AG08396 (cell line): ENCODE results near the gene WDFY2.
"Not testable (repeated sequence)": the region's sequence is repeated elsewhere in the genome, so short reads cannot be mapped to it uniquely, and the experiment has no call there.

Experiments used
- DNase-seq: peaks from one replicate; pipeline ENCODE4 v3.0.0; 2012; ENCODE audit warnings: low spot score, mixed read lengths

Gene WDFY2

DNA sequence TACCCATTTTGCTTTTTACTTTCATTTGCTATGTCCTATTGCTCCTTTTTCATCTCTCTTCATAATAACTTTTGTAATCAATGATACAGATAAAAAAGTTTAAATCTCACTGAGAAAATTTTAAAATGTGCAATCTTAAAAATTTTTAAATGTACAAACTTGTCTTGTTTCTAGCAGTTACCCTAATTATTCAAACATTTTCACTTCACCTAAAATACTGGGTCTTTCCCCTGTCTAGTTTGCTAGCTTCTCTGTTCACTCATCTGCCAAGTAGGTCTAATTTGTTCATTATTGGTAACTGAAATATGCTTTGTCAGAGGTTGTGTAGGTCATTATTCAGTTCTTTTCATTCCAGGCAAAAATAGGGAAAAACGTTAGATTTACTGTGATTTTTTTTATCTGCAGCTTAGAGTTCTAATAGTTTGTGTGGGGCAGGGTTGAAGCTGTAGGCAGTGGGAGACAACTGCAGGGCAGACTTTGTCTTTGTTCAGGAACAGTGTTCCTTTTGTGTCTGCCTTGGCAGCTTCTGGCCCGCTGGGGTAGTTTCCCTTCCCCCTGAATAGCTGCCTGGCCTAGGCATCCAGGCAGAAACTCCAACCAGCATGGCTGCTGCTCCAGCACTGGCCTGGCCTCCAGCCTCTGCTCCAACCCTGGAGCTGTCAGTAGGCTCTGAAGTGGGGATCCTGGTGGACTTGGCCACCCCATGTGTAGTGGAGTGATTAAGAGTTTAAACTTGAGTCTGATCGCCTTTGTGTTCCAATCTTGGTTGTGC is 48.5 kb downstream of the WDFY2 start:
- DNase-seq, result no peak

DNA sequence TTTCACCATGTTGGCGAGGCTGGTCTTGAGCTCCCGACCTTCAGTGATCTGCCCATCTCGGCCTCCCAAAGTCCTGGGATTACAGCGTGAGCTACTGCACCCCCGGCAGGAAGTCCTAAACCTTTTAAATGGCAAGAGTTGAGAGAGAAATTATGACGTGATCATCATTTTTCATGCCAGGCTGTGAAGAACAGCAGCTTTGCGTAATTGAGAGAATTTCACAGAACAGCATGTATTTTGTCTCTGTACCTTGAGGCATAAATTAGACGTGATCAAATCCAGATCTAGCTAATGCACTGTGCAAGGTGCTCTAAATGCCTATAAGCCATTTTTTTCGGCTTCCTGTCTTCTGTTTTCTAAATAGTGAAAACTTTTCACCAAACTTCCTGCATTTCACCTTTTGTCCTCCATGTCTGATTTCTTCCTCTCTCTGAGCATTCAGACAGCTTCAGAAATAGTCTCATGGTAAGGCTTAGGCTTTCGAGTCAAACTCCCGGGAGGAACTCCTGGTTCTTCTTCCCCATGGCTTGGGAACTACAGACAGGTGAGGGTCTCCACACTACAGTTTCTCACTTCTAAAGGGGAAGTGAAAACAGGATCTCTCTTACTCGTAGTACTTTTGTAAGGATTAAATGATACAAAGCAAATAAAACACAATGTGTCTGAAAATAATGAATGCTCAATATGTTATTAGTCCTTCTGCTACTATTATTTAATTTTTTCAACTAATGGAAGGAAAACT is 51.0 kb downstream of the WDFY2 start:
- no peak for DNase-seq

DNA sequence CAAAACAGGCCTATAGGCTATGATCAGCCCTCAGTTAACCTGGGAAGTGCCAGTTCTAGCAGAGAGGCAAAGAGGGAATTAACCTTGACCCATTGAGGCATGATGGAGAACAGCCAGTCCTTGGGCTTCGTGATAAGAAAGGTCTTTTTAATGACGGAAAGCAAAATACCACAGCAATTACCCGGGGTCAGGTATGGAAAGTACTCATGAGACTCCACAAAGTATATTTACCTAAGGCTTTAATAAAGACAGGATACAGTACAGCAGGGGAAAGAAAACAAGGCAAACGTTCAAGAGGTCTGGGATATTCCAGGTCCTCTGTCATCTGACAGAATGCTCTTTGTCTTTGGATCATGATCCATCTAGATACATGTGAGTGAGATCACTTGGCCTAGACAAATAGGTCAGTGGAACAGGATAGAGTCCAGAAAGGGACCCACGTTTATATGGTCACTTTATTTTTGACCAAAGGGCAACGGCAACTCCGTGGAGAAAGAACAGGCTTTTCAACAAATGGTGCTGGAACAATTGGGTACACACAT is 52.2 kb downstream of the WDFY2 start:
- no peak for DNase-seq

DNA sequence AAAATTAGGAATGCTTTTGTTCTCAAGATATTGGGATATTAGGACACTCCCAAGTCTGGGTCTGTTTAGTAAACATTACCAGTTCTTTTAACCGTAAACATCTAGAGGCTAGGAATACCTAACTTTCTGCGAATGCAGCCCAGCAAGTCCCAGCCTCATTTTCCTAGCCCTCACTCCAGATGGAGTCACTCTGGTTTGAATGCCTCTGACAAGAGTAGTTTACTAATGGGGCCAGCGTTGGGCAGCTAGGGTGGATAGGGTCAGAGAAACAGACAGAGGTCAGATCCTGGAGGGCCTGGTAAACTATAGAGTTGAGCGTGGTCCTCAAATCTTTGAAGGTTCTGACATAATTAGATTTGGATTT is 53.6 kb downstream of the WDFY2 start:
- DNase-seq, result no peak

DNA sequence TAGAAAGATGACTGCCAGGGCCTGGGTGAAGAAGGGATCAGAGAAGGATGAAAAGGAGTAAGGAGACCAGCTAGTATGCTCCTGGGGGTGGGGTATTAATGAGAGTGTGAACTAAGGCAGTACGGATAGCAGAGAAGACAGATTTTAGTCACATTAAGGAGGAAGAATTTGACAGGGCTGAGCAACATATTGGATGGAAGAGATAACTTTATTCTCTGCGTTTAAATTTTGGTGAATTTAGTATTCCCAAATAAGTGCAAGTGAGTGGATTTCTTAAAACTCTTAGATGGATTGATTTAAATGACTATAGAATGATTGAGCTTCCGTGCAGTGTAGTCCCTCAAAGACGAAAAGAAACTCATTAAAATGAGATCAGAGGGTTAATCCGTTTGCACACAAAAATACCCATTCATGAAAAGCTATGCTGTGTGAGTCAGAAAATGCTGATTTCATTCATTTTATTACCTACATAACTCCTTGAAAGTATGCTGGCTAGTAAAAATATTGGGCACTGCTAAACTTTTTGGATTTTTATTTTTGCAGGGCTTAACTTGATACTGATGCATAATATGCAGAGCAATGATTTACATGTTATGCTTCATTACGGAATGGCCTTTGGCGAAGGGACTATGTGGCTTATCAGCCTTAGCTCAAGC is 54.1 kb downstream of the WDFY2 start:
- DNase-seq, result no peak

DNA sequence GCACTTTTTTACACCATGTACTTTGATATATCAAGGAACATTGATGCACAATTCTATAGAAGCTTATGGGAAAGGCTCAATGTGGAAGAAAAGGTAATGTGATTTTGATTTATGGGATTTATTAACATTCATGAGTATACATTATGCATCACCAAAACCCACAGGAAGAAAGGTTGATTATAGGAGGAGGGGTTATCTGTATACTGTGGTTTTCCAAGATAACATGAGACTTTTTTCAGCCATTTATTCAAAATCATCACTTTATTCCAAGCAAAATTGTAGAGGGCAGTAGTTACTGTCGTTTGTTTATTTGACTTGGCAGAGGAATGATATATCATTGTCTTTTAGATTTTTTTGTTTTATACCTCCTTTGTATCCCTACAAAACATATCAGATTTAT is 54.9 kb downstream of the WDFY2 start:
- DNase-seq, result no peak

DNA sequence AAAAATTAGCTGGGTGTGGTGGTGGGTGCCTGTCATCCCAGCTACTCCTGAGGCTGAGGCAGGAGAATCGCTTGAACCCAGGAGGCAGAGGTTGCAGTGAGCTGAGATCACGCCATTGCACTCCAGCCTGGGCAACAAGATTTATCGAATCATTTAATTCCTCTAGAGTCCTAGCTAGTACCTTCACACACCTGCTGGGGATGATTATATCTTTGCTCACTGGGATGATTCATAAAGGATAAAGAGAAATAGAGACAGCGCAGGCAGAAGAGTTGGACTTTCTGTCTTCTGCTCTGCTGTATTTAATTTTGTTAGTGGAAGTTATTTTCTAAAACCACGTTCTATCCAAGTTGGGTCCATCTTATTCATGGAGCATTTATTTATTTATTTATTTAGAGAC is 56.4 kb downstream of the WDFY2 start:
- not testable (repeated sequence) for DNase-seq

DNA sequence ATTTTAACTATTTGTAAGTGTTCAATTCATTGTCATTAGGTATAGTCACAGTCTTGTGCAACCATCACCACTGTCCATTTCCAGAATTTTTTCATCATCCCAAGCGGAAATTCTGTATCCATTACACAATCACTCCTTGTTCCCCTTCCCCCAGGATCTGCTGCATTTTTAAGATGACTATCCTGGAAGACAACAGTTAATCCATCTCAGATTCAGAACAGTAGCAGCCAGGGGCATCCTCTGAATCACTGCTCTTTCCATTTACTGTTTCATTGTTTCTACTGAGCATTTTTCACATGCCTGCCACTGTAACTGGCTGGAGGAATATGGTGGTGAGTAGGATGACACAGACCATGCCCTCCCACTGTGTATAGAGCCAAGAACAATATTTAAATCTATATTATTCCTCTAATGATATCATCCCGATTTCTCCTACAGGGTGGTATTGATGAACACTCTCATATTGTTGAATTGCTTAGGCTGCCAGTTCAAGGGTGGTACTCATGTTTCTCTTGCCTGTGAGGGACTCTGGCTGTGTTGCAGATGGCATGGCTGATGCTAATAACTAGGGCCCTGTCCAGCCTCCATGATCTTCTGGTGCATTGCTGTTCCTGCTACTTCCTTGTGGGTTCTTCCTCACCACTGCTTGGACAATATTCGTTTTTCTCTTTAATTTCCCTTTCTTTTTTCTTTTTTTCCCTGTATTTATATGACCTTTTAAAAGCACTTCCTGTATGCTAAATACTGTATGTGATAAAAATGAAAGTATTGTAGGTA is 59.0 kb downstream of the WDFY2 start:
- DNase-seq, result peak; percentile 58

DNA sequence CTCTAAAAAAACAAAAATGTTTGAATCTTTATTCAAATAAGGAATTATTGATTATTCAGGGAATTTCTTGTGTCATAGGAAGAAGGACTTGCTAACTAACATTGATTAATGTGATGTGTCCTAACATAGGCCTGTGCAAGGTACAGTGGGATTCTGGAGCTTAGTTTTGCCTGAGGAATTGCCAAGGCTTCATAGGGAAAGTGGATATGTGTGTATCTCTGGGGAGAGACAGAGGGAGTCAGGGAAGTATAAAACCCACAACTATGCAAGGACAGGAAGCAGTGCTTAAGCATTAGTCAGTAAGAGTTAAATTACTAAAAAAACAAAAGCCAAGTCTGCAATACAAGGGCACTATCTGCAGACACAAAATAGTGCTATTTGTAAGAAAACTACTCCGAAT is 59.6 kb downstream of the WDFY2 start:
- DNase-seq, result peak; percentile 73

DNA sequence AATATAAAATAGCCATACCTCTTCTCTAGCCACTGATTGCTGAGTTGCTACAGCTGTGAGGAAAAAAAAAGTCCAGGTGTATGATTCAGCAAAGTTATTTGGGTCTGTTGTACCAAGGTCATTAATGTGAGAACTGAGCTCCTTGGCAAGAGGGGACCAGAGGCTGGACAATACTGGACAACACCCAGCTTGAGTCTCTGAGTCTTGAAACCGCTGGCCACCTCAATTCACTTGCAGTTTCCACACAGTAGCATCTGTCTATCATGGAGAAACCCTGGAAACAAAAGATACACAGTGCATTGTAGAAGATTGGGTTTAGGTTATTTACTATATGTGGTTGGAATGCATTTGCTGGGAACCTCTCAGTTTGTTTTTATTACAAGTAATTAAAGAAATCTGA is 60.4 kb downstream of the WDFY2 start:
- no peak for DNase-seq

DNA sequence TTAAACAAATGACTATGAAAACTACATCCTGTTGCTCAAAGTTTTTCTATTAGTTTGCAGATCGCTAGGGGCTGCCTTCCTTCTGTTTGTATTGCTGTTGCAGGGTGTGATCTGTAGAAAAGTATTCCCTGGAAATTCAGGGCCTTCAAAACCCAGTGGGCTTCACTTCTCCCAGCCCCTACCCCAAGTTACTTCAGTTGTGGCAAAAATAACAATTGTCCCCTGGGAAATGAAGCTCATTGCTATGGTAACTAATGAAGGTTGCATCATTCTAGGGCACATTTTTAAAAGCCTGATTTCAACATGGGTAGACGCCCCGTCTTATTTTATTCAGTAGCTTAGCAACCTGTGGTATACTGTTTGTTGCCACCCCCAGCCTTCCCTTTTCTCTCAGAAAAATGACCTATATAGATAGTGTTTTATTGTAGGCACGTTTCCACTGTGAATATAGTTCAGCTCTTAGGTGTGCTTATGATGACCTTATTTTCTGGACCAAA is 60.9 kb downstream of the WDFY2 start:
- peak; percentile 46 for DNase-seq

DNA sequence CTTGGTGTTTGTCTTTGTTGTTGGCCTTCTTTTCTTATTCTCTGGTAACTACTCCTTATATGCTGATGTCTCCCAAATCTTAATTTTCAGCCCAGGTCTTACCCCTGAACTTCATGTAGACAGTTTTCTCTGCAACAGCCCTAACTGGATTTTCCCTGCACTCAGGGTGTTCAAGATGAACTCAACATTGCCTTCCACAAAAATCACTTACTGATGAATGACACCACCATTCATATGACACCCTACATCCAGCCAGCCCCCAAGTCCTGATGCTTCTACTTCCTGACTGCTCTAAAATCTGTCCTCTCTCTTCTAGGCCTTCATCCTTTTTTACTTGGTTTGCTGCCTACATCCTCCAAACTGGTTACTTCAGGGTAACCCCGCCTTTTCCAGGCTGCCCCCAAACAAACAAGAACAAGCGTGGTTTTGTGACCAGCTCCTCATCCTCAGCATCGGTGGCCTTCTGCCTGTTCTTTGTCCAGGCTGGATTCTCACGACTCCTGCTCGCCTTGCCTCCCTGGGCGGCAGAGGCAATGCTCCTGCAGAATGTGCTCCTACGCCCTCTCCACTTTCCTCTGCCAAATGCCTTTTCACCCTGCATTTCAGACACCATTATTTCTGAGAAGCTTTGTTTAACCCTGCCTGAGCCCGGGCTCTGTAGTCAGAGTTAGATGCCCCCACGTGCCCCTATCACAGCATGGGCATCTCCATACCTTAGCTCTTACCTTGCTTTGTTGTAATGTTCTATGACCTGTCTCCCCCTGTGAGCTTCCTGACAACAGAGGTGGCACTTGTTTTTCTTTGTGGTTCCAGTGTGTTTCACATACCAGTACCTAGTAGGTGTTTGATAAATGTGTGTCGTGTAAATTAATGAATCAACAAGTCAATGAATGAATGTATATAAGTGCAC is 61.8 kb downstream of the WDFY2 start:
- DNase-seq, result no peak

DNA sequence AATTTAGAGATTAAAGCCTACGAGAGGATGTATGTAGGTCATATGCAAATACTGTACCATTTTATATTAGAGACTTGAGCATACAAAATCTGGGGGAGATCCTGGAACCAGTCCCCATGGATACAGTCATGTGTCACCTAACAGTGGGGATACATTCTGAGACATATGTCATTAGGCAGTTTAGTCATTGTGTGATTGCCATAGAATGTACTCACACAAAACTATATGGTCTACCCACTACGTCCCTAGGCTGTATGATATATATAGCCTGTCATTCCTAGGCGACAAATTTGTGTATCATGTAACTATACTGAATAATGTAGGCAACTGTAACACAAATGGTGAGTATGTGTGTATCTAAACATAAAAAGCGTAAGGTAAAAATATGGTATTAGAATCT is 62.8 kb downstream of the WDFY2 start:
- DNase-seq, result no peak

DNA sequence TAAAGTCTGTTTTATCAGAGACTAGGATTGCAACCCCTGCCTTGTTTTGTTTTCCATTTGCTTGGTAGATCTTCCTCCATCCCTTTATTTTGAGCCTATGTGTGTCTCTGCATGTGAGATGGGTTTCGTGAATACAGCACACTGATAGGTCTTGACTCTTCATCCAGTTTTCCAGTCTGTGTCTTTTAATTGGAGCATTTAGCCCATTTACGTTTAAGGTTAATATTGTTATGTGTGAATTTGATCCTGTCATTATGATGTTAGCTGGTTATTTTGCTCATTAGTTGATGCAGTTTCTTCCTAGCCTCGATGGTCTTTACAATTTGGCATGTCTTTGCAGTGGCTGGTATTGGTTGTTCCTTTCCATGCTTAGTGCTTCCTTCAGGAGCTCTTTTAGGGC is 67.9 kb downstream of the WDFY2 start:
- DNase-seq, result not testable (repeated sequence)

DNA sequence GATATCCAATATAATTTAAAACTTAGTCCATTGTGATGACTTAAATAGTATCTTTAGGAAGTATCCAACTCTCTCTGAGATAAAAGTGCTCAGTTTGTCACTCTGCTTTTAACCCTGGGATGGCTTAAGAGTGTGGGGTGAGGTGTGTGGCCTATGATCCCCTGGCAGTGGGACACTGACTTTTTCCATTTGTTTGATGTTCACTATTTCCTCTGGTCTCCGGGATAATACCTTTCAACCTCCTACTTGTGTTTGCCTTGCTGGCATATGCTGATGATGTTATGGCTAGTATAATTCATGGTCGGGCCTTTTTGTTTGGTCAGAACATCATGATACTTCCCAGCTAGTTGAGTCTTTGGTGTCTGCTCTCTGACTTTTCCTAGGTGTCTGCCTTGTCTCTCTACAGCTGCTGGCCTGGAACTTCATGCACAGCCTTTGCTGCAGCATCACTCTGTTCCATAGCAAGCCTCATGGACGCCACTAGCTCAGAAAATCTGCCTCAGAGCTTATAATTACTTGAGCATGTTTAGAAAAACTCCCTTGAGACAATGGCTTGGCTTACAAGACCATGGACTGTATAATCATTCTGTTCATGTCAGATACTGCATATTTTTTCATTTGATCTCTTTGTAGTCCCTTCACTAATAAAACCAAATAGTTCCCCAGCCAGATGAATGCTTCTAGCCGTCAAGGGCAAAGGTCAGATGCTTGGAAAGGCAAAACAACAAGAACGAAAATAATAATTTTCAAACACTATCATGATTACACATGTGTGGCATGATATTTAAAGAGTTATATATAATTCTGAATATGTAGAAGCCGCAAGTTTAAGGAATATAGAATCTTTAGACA is 75.2 kb downstream of the WDFY2 start:
- no peak for DNase-seq

DNA sequence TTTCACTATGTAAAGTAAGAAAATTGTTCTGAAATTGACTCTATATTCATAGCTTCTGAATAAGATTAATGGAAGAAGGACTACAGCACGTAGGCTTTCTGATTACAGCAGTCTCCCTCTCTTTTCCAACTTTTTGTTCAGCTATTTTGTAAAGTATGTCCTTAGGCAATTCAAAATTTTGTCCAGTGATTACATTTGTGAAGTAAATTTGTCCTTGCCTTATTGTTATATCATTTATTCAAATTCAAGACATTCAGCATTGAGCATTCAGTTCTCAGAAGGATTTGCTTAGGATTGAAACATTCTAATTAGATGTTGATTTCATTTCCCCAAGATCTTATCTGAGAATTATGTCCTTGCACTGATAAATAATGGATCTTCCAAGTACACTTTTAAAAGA is 76.6 kb downstream of the WDFY2 start:
- DNase-seq, result no peak

DNA sequence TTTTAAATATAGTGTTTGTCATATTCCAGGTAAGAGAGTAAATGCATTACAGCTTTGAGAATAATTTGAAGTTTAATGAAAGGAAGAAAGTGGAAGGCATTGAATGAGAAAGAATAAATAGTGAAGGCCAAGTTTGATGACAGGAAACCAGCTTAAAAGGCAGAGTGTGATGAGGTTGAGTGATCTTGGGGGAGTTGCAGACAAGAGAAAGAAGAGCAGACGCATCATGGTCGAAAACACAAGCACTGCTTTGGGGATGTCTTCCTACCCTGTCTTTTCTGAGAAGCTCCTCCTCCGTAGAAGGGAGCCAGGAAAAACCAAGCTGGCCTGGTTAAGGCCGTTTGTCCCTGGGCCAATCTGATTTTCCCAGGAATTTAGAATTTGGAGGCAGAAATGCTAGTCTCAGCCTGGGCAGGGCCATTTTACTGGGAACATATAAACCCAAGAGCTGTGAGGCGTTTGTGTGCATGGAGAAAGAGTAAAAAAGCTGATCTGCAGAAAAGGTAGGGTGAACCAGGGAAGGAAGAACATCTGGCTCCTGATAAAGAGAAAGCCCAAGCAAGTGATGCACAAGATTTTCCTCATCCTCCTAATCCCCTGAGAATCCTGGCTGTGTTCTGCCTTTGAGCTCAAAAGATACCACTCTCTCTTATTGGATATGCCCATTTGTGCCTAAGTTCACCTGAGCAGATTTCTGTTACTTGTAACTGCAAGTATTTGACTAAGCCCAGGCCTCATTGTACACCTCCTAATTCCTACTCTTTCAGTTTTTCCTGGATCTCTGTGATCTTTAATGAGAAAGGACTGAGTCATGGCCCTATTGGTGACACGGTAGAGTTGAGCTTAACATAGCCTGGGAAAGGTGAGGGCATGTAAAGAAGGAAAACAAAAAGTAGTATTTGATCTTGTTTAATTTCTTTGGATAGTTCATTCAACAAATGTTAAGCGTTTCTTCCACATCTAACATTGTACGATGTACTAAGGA is 80.0 kb downstream of the WDFY2 start:
- no peak for DNase-seq

DNA sequence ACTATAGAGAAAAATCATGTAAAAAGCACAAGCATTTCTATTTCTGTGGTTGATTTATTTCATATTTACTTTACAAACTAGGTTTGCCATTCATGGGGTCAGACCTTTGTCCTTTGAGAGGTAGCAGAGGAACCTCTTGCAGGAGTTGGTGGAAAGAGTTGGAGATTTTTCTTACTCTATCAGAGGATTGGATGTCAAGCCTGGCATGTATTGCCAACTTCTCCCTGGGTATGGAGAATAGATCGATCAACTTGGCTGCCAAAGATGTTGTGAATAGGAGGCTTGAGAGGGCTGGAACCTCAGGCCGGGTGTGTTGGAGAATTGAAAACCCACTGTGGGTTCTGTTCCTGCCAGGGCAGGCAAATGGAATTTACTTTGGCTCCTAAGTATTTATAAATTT is 81.2 kb downstream of the WDFY2 start:
- DNase-seq, result no peak

DNA sequence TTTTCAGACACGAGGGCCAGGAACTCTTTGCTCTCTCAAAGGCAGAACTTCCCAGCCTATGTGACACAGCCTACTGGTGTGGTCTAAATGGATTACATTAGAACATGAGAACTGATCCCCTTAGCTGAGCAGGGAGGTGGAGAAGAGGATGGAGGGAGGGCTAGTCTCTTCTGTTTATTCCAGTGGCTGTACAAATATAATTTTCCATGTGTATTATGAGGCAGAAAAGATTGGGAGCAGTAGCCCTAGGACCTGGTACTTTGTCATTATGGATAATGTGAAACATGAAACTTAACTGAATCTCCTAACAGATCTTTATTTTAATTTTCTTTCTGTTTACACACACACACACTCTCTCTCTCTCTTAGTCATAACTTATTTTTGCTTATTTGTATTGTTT is 82.1 kb downstream of the WDFY2 start:
- DNase-seq, result no peak
